Astrocyte (in vitro differentiated cells and primary cell): ENCODE measurements around the gene MZB1. TPM values are rescaled to one million over a fixed set of nuclear protein-coding genes. Genes with fewer than 3 reads are reported as not detected.
A peak's percentile ranks its signal among the peaks of the same experiment; 100 is the strongest.

Source experiments
- DNase-seq: peaks from one replicate; pipeline ENCODE4 v3.0.0-alpha.2; 2010; ENCODE audit warnings: low read depth
- FAIRE-seq: peaks from 2 replicates; lab custom pipeline; 2011; peaks lifted over from hg19 to GRCh38; lab: Jason Lieb, UNC
- H2AFZ ChIP-seq: 2 replicates; pipeline ENCODE4 v1.6.0; 2012; ENCODE audit warnings: low read depth, low read length, inconsistent platforms
- H3K27ac ChIP-seq: 2 replicates; pipeline ENCODE4 v1.5.1; 2011; ENCODE audit warnings: low read depth, low read length, inconsistent platforms
- H3K27me3 ChIP-seq: 2 replicates; pipeline ENCODE4 v1.6.0; 2011; ENCODE audit warnings: low read length, inconsistent platforms; ENCODE audit not compliant: insufficient read depth
- H3K36me3 ChIP-seq: 2 replicates; pipeline ENCODE4 v1.5.1; 2011; ENCODE audit warnings: low read length, inconsistent platforms; ENCODE audit not compliant: insufficient read depth
- H3K4me1 ChIP-seq: 2 replicates; pipeline ENCODE4 v1.5.1; 2011; ENCODE audit warnings: low read length, inconsistent platforms; ENCODE audit not compliant: insufficient read depth
- H3K4me2 ChIP-seq: 2 replicates; pipeline ENCODE4 v1.6.0; 2012; ENCODE audit warnings: low read length, inconsistent platforms
- H3K4me3 ChIP-seq: 2 replicates; pipeline ENCODE4 v1.5.1; 2011; ENCODE audit warnings: low read depth, mild to moderate bottlenecking, low read length, inconsistent platforms; ENCODE audit not compliant: insufficient read depth
- H3K79me2 ChIP-seq: 2 replicates; pipeline ENCODE4 v1.6.0; 2012; ENCODE audit warnings: mild to moderate bottlenecking, low read length, inconsistent platforms; ENCODE audit not compliant: insufficient read depth
- H3K9ac ChIP-seq: 2 replicates; pipeline ENCODE4 v1.6.0; 2012; ENCODE audit warnings: mild to moderate bottlenecking, low read length, inconsistent platforms
- H3K9me3 ChIP-seq: 2 replicates; pipeline ENCODE4 v1.5.1; 2012; ENCODE audit warnings: low read depth, mild to moderate bottlenecking, low read length, inconsistent platforms; ENCODE audit not compliant: insufficient read depth
- H4K20me1 ChIP-seq: 2 replicates; pipeline ENCODE4 v1.6.0; 2012; ENCODE audit warnings: low read length, inconsistent platforms; ENCODE audit not compliant: insufficient read depth
- H3K27ac Mint-ChIP-seq: one replicate; pipeline ENCODE4 v1.8.0; 2021; ENCODE audit warnings: mild to moderate bottlenecking, mixed read lengths; ENCODE audit not compliant: unreplicated experiment
- H3K27me3 Mint-ChIP-seq: one replicate; pipeline ENCODE4 v1.8.0; 2021; ENCODE audit warnings: low read depth, mixed read lengths; ENCODE audit not compliant: unreplicated experiment
- H3K36me3 Mint-ChIP-seq: one replicate; pipeline ENCODE4 v1.8.0; 2021; ENCODE audit warnings: low read depth, mixed read lengths; ENCODE audit not compliant: unreplicated experiment
- H3K4me1 Mint-ChIP-seq: one replicate; pipeline ENCODE4 v1.8.0; 2021; ENCODE audit warnings: low read depth, mixed read lengths; ENCODE audit not compliant: unreplicated experiment
- H3K4me3 Mint-ChIP-seq: one replicate; pipeline ENCODE4 v1.8.0; 2021; ENCODE audit warnings: mild to moderate bottlenecking, moderate library complexity, mixed read lengths; ENCODE audit not compliant: unreplicated experiment
- H3K9me3 Mint-ChIP-seq: one replicate; pipeline ENCODE4 v1.8.0; 2021; ENCODE audit warnings: mild to moderate bottlenecking, mixed read lengths; ENCODE audit not compliant: unreplicated experiment
- CTCF ChIP-seq: IDR thresholded peaks from 2 replicates; pipeline ENCODE4 v1.5.1; 2011; ENCODE audit warnings: low read depth, mild to moderate bottlenecking, inconsistent platforms, low read length, moderate library complexity; ENCODE audit not compliant: insufficient read depth
- EZH2 ChIP-seq: IDR thresholded peaks from 2 replicates; pipeline ENCODE4 v1.6.1; 2012; ENCODE audit warnings: mild to moderate bottlenecking, low read length, inconsistent platforms; ENCODE audit not compliant: insufficient read depth
- total RNA-seq: library from RNA; stranded (reverse); gene quantifications from 2 replicates; pipeline ENCODE4 v1.2.1, GENCODE V29; 2021

MZB1 gene
- total RNA-seq, 1 donor from 2014 or later = not detected

GRCh38 chr5:139378941-139379361, 10.8 kb downstream of the MZB1 start:
- Mint-ChIP-seq H3K4me1 (no peaks in the 10 kb centered on the region), H3K27ac (no peak overlapping the region), H3K9me3 (no peaks in the 10 kb centered on the region), H3K4me3 (no peak overlapping the region), H3K27me3 (no peaks in the 10 kb centered on the region), H3K36me3 (peaks cover 20% of the 10 kb centered on the region)
- H3K27me3 ChIP-seq = no peaks in the 10 kb centered on the region
- H3K27ac ChIP-seq = no peak overlapping the region
- no peak overlapping the region for H2AFZ ChIP-seq
- no peak overlapping the region for H3K4me2 ChIP-seq
- peaks cover 18% of the 10 kb centered on the region for H4K20me1 ChIP-seq
- H3K9me3 ChIP-seq = no peaks in the 10 kb centered on the region
- no peaks in the 10 kb centered on the region for H3K36me3 ChIP-seq
- no peaks in the 10 kb centered on the region for H3K79me2 ChIP-seq
- no peak overlapping the region for H3K9ac ChIP-seq
- DNase-seq = no peak
- H3K4me1 ChIP-seq = peaks cover 6% of the 10 kb centered on the region
- FAIRE-seq = no peak
- H3K4me3 ChIP-seq = no peak overlapping the region
- TF ChIP-seq EZH2 = no peak
- no peak for TF ChIP-seq CTCF

DNA sequence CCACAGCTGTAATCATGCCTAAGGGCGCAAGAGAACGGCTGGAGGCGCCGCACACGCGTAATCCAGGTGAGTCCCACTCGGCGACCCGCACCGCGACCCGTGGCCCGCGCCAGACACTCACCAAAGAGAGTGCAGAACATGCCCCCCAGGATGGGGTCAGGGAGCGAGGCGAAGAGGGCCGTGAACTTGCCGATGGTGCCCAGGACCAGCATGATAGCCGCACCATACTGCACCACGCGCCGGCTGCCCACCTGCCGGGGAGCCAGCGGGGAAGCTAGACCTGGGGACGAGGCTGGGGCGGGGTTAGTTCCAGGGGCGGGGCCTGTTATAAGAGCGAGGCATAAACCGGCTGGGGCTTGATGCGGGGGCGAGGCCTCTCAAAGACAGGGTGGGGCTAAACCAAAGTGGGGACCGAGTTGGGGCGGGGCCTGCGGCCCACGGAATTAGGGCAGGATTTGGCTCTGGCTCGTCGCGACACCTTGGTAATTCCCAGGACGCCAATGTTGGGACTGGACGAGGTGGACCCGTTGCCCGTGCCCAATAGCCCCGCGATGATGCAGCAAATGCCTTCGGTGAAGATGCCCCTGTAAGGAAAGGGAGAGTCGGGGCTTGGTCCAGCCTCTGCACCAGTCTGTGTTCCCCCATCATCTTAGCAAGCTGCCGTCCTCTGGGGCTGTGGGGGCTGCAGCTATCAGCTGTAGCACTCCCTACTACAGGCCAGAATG, 11.4 kb downstream of the MZB1 start:
- Histone ChIP-seq H3K36me3 (no peaks in the 10 kb centered on the region), H3K4me1 (peaks cover 13% of the 10 kb centered on the region), H3K4me3 (no peak overlapping the region), H2AFZ (no peak overlapping the region), H3K79me2 (no peaks in the 10 kb centered on the region), H3K4me2 (no peak overlapping the region), H3K27me3 (no peaks in the 10 kb centered on the region), H3K27ac (no peak overlapping the region), H3K9ac (no peak overlapping the region), H4K20me1 (peaks cover 24% of the 10 kb centered on the region), H3K9me3 (no peaks in the 10 kb centered on the region)
- Mint-ChIP-seq H3K4me3 (no peak overlapping the region), H3K27ac (no peak overlapping the region), H3K27me3 (no peaks in the 10 kb centered on the region), H3K4me1 (no peaks in the 10 kb centered on the region), H3K9me3 (no peaks in the 10 kb centered on the region), H3K36me3 (peaks cover 27% of the 10 kb centered on the region)
- TF ChIP-seq EZH2 (no peak), CTCF (no peak)
- FAIRE-seq (no peak), DNase-seq (no peak)

- H3K27ac ChIP-seq = no peak overlapping the region
- H3K4me2 ChIP-seq = no peak overlapping the region
- H4K20me1 ChIP-seq = peaks cover 24% of the 10 kb centered on the region
- Mint-ChIP-seq H3K36me3 (peaks cover 32% of the 10 kb centered on the region), H3K27ac (peak overlapping the region; percentile 5), H3K4me1 (no peaks in the 10 kb centered on the region), H3K9me3 (no peaks in the 10 kb centered on the region), H3K27me3 (no peaks in the 10 kb centered on the region), H3K4me3 (no peak overlapping the region)
- no peaks in the 10 kb centered on the region for H3K27me3 ChIP-seq
- DNase-seq (no peak), FAIRE-seq (no peak)
- no peak overlapping the region for H2AFZ ChIP-seq
- no peaks in the 10 kb centered on the region for H3K9me3 ChIP-seq
- H3K79me2 ChIP-seq = no peaks in the 10 kb centered on the region
- peaks cover 13% of the 10 kb centered on the region for H3K4me1 ChIP-seq
- no peak overlapping the region for H3K4me3 ChIP-seq
- no peak overlapping the region for H3K9ac ChIP-seq
- no peak for TF ChIP-seq EZH2
- TF ChIP-seq CTCF = no peak
- no peaks in the 10 kb centered on the region for H3K36me3 ChIP-seq
Measured at GRCh38 chr5:139377226-139377625, 12.5 kb downstream of the MZB1 start.
